Gastroesophageal sphincter (tissue), 4 donors: ENCODE data around the gene YIPF5. TPM values are rescaled to one million over a fixed set of nuclear protein-coding genes. Genes with fewer than 3 reads are reported as not detected.

Experiments used
- ATAC-seq: fragments of 150-250 bp; one replicate; pipeline ENCODE4 v1.9.1; 2016; ENCODE audit warnings: mild to moderate bottlenecking, moderate library complexity
- H3K27ac ChIP-seq, 4 donors: fragments of 200-600 bp; sonication (generic) in 3 of 4; 1 replicate in 3 of 4; 2 replicates in 1 of 4; pipeline ENCODE4 v1.5.1; 2016 to 2019
- H3K27me3 ChIP-seq: fragments of 200-600 bp; sonication (generic); one replicate; pipeline ENCODE4 v1.5.1; 2019
- H3K36me3 ChIP-seq, 2 donors: fragments of 200-600 bp; sonication (generic); one replicate each; pipeline ENCODE4 v1.5.1; 2019; ENCODE audit warnings: control low read depth in 1 of 2
- H3K4me1 ChIP-seq, 3 donors: fragments of 200-600 bp; sonication (generic); 1 replicate in 2 of 3; 2 replicates in 1 of 3; pipeline ENCODE4 v1.5.1; 2016 to 2019; ENCODE audit warnings: control low read depth in 2 of 3
- H3K4me3 ChIP-seq, 2 donors: fragments of 200-600 bp; sonication (generic); one replicate each; pipeline ENCODE4 v1.5.1; 2019; ENCODE audit warnings: mild to moderate bottlenecking in 1 of 2, moderate library complexity in 1 of 2
- H3K9me3 ChIP-seq, 3 donors: fragments of 200-600 bp; sonication (generic); one replicate each; pipeline ENCODE4 v1.5.1; 2017 to 2019; ENCODE audit warnings: control low read depth in 2 of 3
- CTCF ChIP-seq, 4 experiments: fragments of 200-600 bp in 2 of 4; fragments of 450-650 bp in 2 of 4; sonication (generic) in 1 of 4; IDR thresholded peaks; one replicate each; pipeline ENCODE4 v1.5.1; 2017 to 2019; ENCODE audit warnings: antibody characterized with exemption in 4 of 4, mild to moderate bottlenecking in 2 of 4, moderate library complexity in 2 of 4
- EP300 ChIP-seq: sonication (generic); formaldehyde crosslinking; IDR thresholded peaks from one replicate; pipeline ENCODE4 v1.6.1; 2017; ENCODE audit warnings: antibody characterized with exemption, mild to moderate bottlenecking
- POLR2A ChIP-seq, 2 donors: fragments of 450-650 bp; IDR thresholded peaks; one replicate each; pipeline ENCODE4 v1.6.1; 2017; ENCODE audit warnings: antibody characterized with exemption in 2 of 2, mild to moderate bottlenecking in 2 of 2, moderate library complexity in 1 of 2
- POLR2AphosphoS5 ChIP-seq: sonication (generic); formaldehyde crosslinking; IDR thresholded peaks from one replicate; pipeline ENCODE4 v1.6.1; 2017; ENCODE audit warnings: antibody characterized with exemption
- WGBS, 2 donors: methylation state at CpG; one replicate each; pipeline ENCODE4 v1.1.5; 2018; ENCODE audit warnings: low coverage in 1 of 2; 5-methylcytosine and 5-hydroxymethylcytosine counted together
- total RNA-seq, 4 donors: library from RNA; depleted of rRNA; stranded (reverse); fragments of >200 nt; gene quantifications; one replicate each; pipeline ENCODE4 v1.1.0, GENCODE V29; 2016

YIPF5 gene
- total RNA-seq, 4 donors from 2014 or later: 28.0 to 42.3 (median 34.8) TPM

GRCh38 chr5:144201588-144201987 lies 31.1 kb upstream of the YIPF5 start:
- H3K36me3 ChIP-seq: no peaks in the 10 kb centered on the region
- H3K4me3 ChIP-seq: no peak overlapping the region
- no peak for ATAC-seq
- H3K27me3 ChIP-seq: peaks cover 50% of the 10 kb centered on the region
- no peak for TF ChIP-seq EP300
- TF ChIP-seq CTCF (IDR thresholded peaks at IDR 0.05): no peak
- no peak for TF ChIP-seq POLR2AphosphoS5
- no peak for TF ChIP-seq POLR2A (IDR thresholded peaks at IDR 0.05)
- H3K9me3 ChIP-seq: no peaks in the 10 kb centered on the region
- WGBS, 2 donors: 53 to 59% methylated on average over 5 of the region's 5 CpGs
- peaks cover 0 to 17% (median 0%) of the 10 kb centered on the region in 3 donors for H3K4me1 ChIP-seq
- no peak overlapping the region for H3K27ac ChIP-seq

DNA sequence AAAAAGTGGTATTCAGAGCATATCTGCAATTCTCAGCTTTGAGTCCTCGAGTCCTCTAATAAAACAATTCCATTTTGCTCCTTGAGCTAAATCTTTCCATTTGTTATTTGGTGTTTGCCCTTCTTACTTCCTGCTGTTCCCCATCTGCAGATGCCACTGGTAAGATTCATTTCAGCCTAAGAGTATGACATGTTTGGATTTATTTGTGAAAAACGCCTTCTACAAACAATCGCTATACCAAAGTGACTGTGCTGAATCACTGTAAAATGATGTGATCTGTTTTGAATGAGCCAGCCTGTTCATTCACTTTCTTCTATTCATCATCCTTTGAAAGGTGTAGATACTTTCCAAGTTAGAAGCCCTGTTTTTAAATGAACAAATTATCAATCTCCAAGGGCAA lies 27.9 kb upstream of the YIPF5 start:
- Histone ChIP-seq H3K27ac (no peak overlapping the region), H3K36me3 (no peaks in the 10 kb centered on the region), H3K27me3 (peaks cover 24% of the 10 kb centered on the region), H3K9me3 (no peaks in the 10 kb centered on the region), H3K4me3 (no peak overlapping the region), H3K4me1 (peaks cover 0 to 8% (median 0%) of the 10 kb centered on the region in 3 donors)
- no peak for ATAC-seq
- 30 to 48% methylated on average over 3 of the region's 3 CpGs for WGBS, 2 donors
- TF ChIP-seq EP300 (no peak), POLR2AphosphoS5 (no peak), POLR2A (IDR thresholded peaks at IDR 0.05) (no peak), CTCF (IDR thresholded peaks at IDR 0.05) (no peak)

- Histone ChIP-seq H3K27ac (no peak overlapping the region), H3K4me1 (peaks cover 0 to under 1% (median 0%) of the 10 kb centered on the region in 3 donors), H3K9me3 (no peaks in the 10 kb centered on the region), H3K36me3 (no peaks in the 10 kb centered on the region), H3K27me3 (peaks cover 27% of the 10 kb centered on the region), H3K4me3 (no peak overlapping the region)
- no peak for ATAC-seq
- 80% methylated on average over 1 of the region's 1 CpG for WGBS, 2 donors
- no peak for TF ChIP-seq CTCF (IDR thresholded peaks at IDR 0.05)
- TF ChIP-seq POLR2AphosphoS5: no peak
- no peak for TF ChIP-seq EP300
- no peak for TF ChIP-seq POLR2A (IDR thresholded peaks at IDR 0.05)
Measured at GRCh38 chr5:144196612-144197011, 26.2 kb upstream of the YIPF5 start.

- H3K4me3 ChIP-seq: no peak overlapping the region
- no peak overlapping the region for H3K27ac ChIP-seq
- no peaks in the 10 kb centered on the region for H3K36me3 ChIP-seq
- no peaks in the 10 kb centered on the region for H3K4me1 ChIP-seq
- no peak for ATAC-seq
- no peak for TF ChIP-seq CTCF (IDR thresholded peaks at IDR 0.05)
- TF ChIP-seq EP300: no peak
- TF ChIP-seq POLR2AphosphoS5: no peak
- TF ChIP-seq POLR2A (IDR thresholded peaks at IDR 0.05): no peak
- peaks cover 20% of the 10 kb centered on the region for H3K27me3 ChIP-seq
- H3K9me3 ChIP-seq: no peaks in the 10 kb centered on the region
- WGBS, 2 donors: 27 to 38% methylated on average over 2 to 4 of the region's 4 CpGs
Measured at GRCh38 chr5:144195448-144195847, 25.0 kb upstream of the YIPF5 start.

DNA sequence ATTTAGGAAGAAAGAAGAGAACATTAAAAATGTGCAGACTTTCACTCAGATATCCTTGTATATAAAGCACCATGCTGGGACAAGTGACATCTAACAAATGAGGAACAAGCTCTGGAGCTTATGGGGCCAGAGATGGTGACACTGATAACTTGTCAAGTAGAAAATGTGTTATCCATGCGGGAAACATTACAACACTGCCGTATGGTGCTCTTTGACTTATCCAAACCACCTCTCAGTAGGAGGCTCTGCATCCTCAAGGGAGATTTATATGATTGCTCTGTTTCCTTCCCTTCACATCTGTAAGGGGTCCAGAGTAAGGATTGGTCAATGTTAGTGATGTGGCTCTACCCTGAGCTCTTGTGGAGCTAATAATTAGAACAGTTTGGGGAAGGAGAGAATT lies 23.7 kb upstream of the YIPF5 start:
- no peak overlapping the region for H3K4me3 ChIP-seq
- no peak for TF ChIP-seq POLR2A (IDR thresholded peaks at IDR 0.05)
- TF ChIP-seq EP300: no peak
- no peak for TF ChIP-seq POLR2AphosphoS5
- no peak for TF ChIP-seq CTCF (IDR thresholded peaks at IDR 0.05)
- H3K36me3 ChIP-seq: no peaks in the 10 kb centered on the region
- H3K27ac ChIP-seq: no peak overlapping the region
- WGBS, 2 donors: 55 to 70% methylated on average over 2 of the region's 2 CpGs
- H3K9me3 ChIP-seq: no peaks in the 10 kb centered on the region
- ATAC-seq: no peak
- no peaks in the 10 kb centered on the region for H3K4me1 ChIP-seq
- peaks cover 13% of the 10 kb centered on the region for H3K27me3 ChIP-seq
